ENCODE results near the gene COL5A2. TPM values are rescaled to one million over a fixed set of nuclear protein-coding genes. Genes with fewer than 3 reads are reported as not detected.

The COL5A2 gene
- polyA plus RNA-seq, 1 donor from 2014 or later = 3.6 TPM

DNA sequence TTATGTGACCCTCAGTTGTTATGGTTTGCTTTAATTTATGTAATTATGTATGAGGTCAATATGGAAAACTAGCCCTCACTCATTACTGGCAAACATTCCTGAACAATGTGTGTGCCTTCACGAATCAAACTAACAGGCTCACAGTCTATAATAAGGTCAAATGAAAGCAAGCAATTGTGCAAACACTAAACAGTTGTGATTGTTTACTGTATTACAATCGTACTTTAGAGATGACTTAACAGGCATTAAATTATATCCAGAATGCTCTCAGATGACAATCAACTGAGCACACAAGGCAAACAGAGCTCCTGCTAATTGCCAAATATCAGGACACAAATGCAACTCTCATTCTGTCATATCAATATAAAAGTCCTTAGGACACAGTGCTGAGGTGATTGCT, 29.5 kb downstream of the COL5A2 start:
- Histone ChIP-seq H3K36me3 (ENCODE audit: insufficient read depth, low read length) (no peaks in the 10 kb centered on the region), H4K20me1 (ENCODE audit: insufficient read depth) (no peaks in the 10 kb centered on the region), H3K79me2 (replicated peaks; ENCODE audit: insufficient read depth, low read length) (no peaks in the 10 kb centered on the region), H3F3A (ENCODE audit: insufficient read depth, low read length, poor library complexity, severe bottlenecking) (no peaks in the 10 kb centered on the region), H3K4me3 (ENCODE audit: low read length) (no peak overlapping the region), H3K9me3 (ENCODE audit: low read length) (no peaks in the 10 kb centered on the region), H3K27ac (ENCODE audit: low read length) (no peak overlapping the region), H3K9ac (ENCODE audit: low read length) (no peak overlapping the region), H3K27me3 (ENCODE audit: insufficient read depth, low read depth, low read length) (no peaks in the 10 kb centered on the region), H2AFZ (ENCODE audit: low read depth, low read length) (no peak overlapping the region), H3K4me2 (ENCODE audit: low read length) (no peak overlapping the region), H3K9me2 (ENCODE audit: insufficient read depth, low read length) (no peaks in the 10 kb centered on the region)
- TF ChIP-seq TAF1 (IDR thresholded peaks at IDR 0.05; ENCODE audit: low read depth) (no peak), EZH2 (IDR thresholded peaks at IDR 0.05; ENCODE audit: borderline replicate concordance, insufficient read depth, low read length, poor library complexity, severe bottlenecking) (no peak), EP300 (conservative IDR thresholded peaks at IDR 0.05; ENCODE audit: poor library complexity, severe bottlenecking) (no peak), SMC3 (conservative IDR thresholded peaks at IDR 0.05; ENCODE audit: poor library complexity) (no peak), REST (IDR thresholded peaks at IDR 0.05; ENCODE audit: borderline replicate concordance) (no peak), RAD21 (conservative IDR thresholded peaks at IDR 0.05) (no peak), CTCF (IDR thresholded peaks at IDR 0.05; ENCODE audit: poor library complexity, severe bottlenecking) (no peak)

GRCh38 chr2:189147989-189148388, 31.6 kb downstream of the COL5A2 start:
- H3K27me3 ChIP-seq (ENCODE audit: insufficient read depth, low read depth, low read length) = no peaks in the 10 kb centered on the region
- H4K20me1 ChIP-seq (ENCODE audit: insufficient read depth) = no peaks in the 10 kb centered on the region
- no peak overlapping the region for H3K4me2 ChIP-seq (ENCODE audit: low read length)
- H3K9ac ChIP-seq (ENCODE audit: low read length) = no peak overlapping the region
- H3K36me3 ChIP-seq (ENCODE audit: insufficient read depth, low read length) = no peaks in the 10 kb centered on the region
- no peak overlapping the region for H3K27ac ChIP-seq (ENCODE audit: low read length)
- no peak overlapping the region for H2AFZ ChIP-seq (ENCODE audit: low read depth, low read length)
- no peaks in the 10 kb centered on the region for H3K79me2 ChIP-seq (replicated peaks; ENCODE audit: insufficient read depth, low read length)
- H3K9me2 ChIP-seq (ENCODE audit: insufficient read depth, low read length) = no peaks in the 10 kb centered on the region
- H3F3A ChIP-seq (ENCODE audit: insufficient read depth, low read length, poor library complexity, severe bottlenecking) = no peaks in the 10 kb centered on the region
- no peaks in the 10 kb centered on the region for H3K9me3 ChIP-seq (ENCODE audit: low read length)
- no peak overlapping the region for H3K4me3 ChIP-seq (ENCODE audit: low read length)
- TF ChIP-seq TAF1 (IDR thresholded peaks at IDR 0.05; ENCODE audit: low read depth) (no peak), POLR2AphosphoS5 (IDR thresholded peaks at IDR 0.05) (no peak), EZH2 (IDR thresholded peaks at IDR 0.05; ENCODE audit: borderline replicate concordance, insufficient read depth, low read length, poor library complexity, severe bottlenecking) (no peak), SMC3 (conservative IDR thresholded peaks at IDR 0.05; ENCODE audit: poor library complexity) (no peak), RAD21 (conservative IDR thresholded peaks at IDR 0.05) (no peak), EP300 (conservative IDR thresholded peaks at IDR 0.05; ENCODE audit: poor library complexity, severe bottlenecking) (no peak), MXI1 (conservative IDR thresholded peaks at IDR 0.05; ENCODE audit: poor library complexity, severe bottlenecking) (no peak), REST (IDR thresholded peaks at IDR 0.05; ENCODE audit: borderline replicate concordance) (no peak), CTCF (IDR thresholded peaks at IDR 0.05; ENCODE audit: poor library complexity, severe bottlenecking) (no peak)
